H1 (cell line): ENCODE results near the gene SPOCK1. TPM values are rescaled to one million over a fixed set of nuclear protein-coding genes. Genes with fewer than 3 reads are reported as not detected.

Source experiments
- CTCF ChIA-PET: fragments of 300-600 bp; sonication (Branson Sonifier 250); formaldehyde crosslinking; loops from one replicate; lab custom pipeline; 2021; ENCODE audit not compliant: partially characterized antibody; lab: Charles Lee
- POLR2A ChIA-PET: fragments of 300-600 bp; sonication (Branson Sonifier 250); formaldehyde crosslinking; loops from one replicate; lab custom pipeline; 2021; ENCODE audit warnings: inconsistent platforms; ENCODE audit not compliant: partially characterized antibody; lab: Charles Lee
- DNase-seq, 2 experiments: peaks; one replicate each; pipeline versions ENCODE4 v3.0.0 to v3.0.0-alpha.2; 2010 to 2022; ENCODE audit warnings: low spot score in 2 of 2, low read depth in 1 of 2, mixed read lengths in 1 of 2
- FAIRE-seq: peaks from 2 replicates; lab custom pipeline; 2011; peaks lifted over from hg19 to GRCh38; lab: Jason Lieb, UNC
- H2AFZ ChIP-seq: 2 replicates; pipeline ENCODE4 v1.8.1; 2012; ENCODE audit warnings: low read length, inconsistent platforms
- H2AK5ac ChIP-seq: 2 replicates; pipeline ENCODE4 v1.6.1; 2013; ENCODE audit warnings: low read depth, low read length
- H2BK120ac ChIP-seq: replicated peaks from 2 replicates; pipeline ENCODE3; 2013; ENCODE audit warnings: low read depth, low read length, inconsistent platforms
- H2BK12ac ChIP-seq: 2 replicates; pipeline ENCODE4 v1.6.1; 2013; ENCODE audit warnings: low read depth, low read length
- H2BK15ac ChIP-seq: 2 replicates; pipeline ENCODE4 v1.6.1; 2013; ENCODE audit warnings: low read length
- H2BK20ac ChIP-seq: 2 replicates; pipeline ENCODE4 v1.6.1; 2013; ENCODE audit warnings: low read length
- H2BK5ac ChIP-seq: 2 replicates; pipeline ENCODE4 v1.6.1; 2013; ENCODE audit warnings: low read depth, low read length
- H3K14ac ChIP-seq: 2 replicates; pipeline ENCODE4 v1.6.1; 2013; ENCODE audit warnings: inconsistent platforms; ENCODE audit not compliant: insufficient read length
- H3K18ac ChIP-seq: 2 replicates; pipeline ENCODE4 v1.6.1; 2013; ENCODE audit warnings: low read length; ENCODE audit errors: extremely low read depth
- H3K23ac ChIP-seq: 2 replicates; pipeline ENCODE4 v1.6.1; 2013; ENCODE audit warnings: inconsistent platforms; ENCODE audit not compliant: insufficient read length
- H3K23me2 ChIP-seq: 2 replicates; pipeline ENCODE4 v1.6.1; 2013; ENCODE audit warnings: low read depth, low read length
- H3K27ac ChIP-seq: 2 replicates; pipeline ENCODE4 v1.6.1; 2011; ENCODE audit warnings: low read depth, low read length, inconsistent platforms
- H3K27me3 ChIP-seq, 4 experiments: replicated peaks in 1 of 4; 1 replicate in 1 of 4; 2 replicates in 3 of 4; pipeline versions ENCODE4 v1.6.1 to v1.8.1; 2011 to 2013; ENCODE audit warnings: low read length in 3 of 4, mild to moderate bottlenecking in 3 of 4, inconsistent platforms in 2 of 4, mixed read lengths in 2 of 4, moderate library complexity in 1 of 4; ENCODE audit not compliant: control insufficient read depth in 3 of 4, insufficient read depth in 3 of 4; ENCODE audit errors: extremely low read depth in 1 of 4
- H3K36me3 ChIP-seq, 4 experiments: 2 replicates each; pipeline versions ENCODE4 v1.6.1 to v1.8.1; 2011 to 2013; ENCODE audit warnings: mild to moderate bottlenecking in 4 of 4, low read length in 3 of 4, moderate library complexity in 2 of 4, control low read depth in 1 of 4, inconsistent platforms in 1 of 4; ENCODE audit not compliant: insufficient read depth in 4 of 4, control insufficient read depth in 2 of 4
- H3K4ac ChIP-seq: replicated peaks from 2 replicates; pipeline ENCODE3; 2013; ENCODE audit warnings: low read length, low read depth, mixed read lengths, inconsistent platforms; ENCODE audit not compliant: insufficient read length
- H3K4me1 ChIP-seq, 4 experiments: replicated peaks in 1 of 4; 1 replicate in 1 of 4; 2 replicates in 3 of 4; pipeline versions ENCODE4 v1.6.1 to v1.8.1; 2011 to 2013; ENCODE audit warnings: low read length in 3 of 4, inconsistent platforms in 2 of 4, mixed read lengths in 1 of 4; ENCODE audit not compliant: insufficient read depth in 4 of 4, control insufficient read depth in 3 of 4
- H3K4me2 ChIP-seq, 2 experiments: 2 replicates each; pipeline versions ENCODE4 v1.6.1 to v1.8.1; 2011 to 2013; ENCODE audit warnings: low read depth in 2 of 2, low read length in 2 of 2, control low read depth in 1 of 2, inconsistent platforms in 1 of 2, mild to moderate bottlenecking in 1 of 2; ENCODE audit not compliant: insufficient read depth in 1 of 2
- H3K4me3 ChIP-seq, 4 experiments: fragments of 200-600, 300-600 bp in 1 of 4; sonication (generic), shearing (Covaris generic), sonication (Bioruptor Twin) in 1 of 4; 2 replicates each; pipeline versions ENCODE4 v1.5.1 to v1.8.1; 2011 to 2016; ENCODE audit warnings: low read length in 4 of 4, low read depth in 3 of 4, control low read depth in 2 of 4, inconsistent platforms in 2 of 4, mild to moderate bottlenecking in 2 of 4, mixed read lengths in 1 of 4, moderate library complexity in 1 of 4; ENCODE audit not compliant: insufficient read depth in 2 of 4; ENCODE audit errors: extremely low read depth in 1 of 4
- H3K56ac ChIP-seq: replicated peaks from 2 replicates; pipeline ENCODE3; 2013; ENCODE audit warnings: low read depth, mild to moderate bottlenecking, mixed read lengths, low read length, inconsistent platforms; ENCODE audit not compliant: insufficient read length
- H3K79me1 ChIP-seq: 2 replicates; pipeline ENCODE4 v1.6.1; 2013; ENCODE audit warnings: low read depth, low read length, control low read depth
- H3K79me2 ChIP-seq, 2 experiments: 2 replicates each; pipeline versions ENCODE4 v1.6.1 to v1.8.1; 2012 to 2013; ENCODE audit warnings: low read length in 2 of 2, mild to moderate bottlenecking in 2 of 2, inconsistent platforms in 1 of 2; ENCODE audit not compliant: insufficient read depth in 2 of 2, control insufficient read depth in 1 of 2
- H3K9ac ChIP-seq, 4 experiments: replicated peaks in 1 of 4; 1 replicate in 1 of 4; 2 replicates in 3 of 4; pipeline versions ENCODE4 v1.6.1 to v1.8.1; 2011 to 2013; ENCODE audit warnings: low read depth in 3 of 4, low read length in 3 of 4, control low read depth in 2 of 4, mild to moderate bottlenecking in 2 of 4, moderate library complexity in 2 of 4, inconsistent platforms in 1 of 4; ENCODE audit errors: extremely low read depth in 1 of 4
- H3K9me3 ChIP-seq, 2 experiments: 2 replicates each; pipeline versions ENCODE4 v1.6.1 to v1.8.1; 2012 to 2013; ENCODE audit warnings: mild to moderate bottlenecking in 2 of 2, moderate library complexity in 2 of 2, control low read depth in 1 of 2, inconsistent platforms in 1 of 2, low read depth in 1 of 2, low read length in 1 of 2, mixed read lengths in 1 of 2; ENCODE audit not compliant: insufficient read depth in 2 of 2
- H4K20me1 ChIP-seq, 2 experiments: replicated peaks in 1 of 2; 2 replicates each; pipeline versions ENCODE3 to v1.8.1; 2011 to 2013; ENCODE audit warnings: inconsistent platforms in 2 of 2, low read length in 2 of 2, mild to moderate bottlenecking in 1 of 2; ENCODE audit not compliant: insufficient read depth in 2 of 2, control insufficient read depth in 1 of 2
- H4K5ac ChIP-seq: 2 replicates; pipeline ENCODE4 v1.6.1; 2013; ENCODE audit warnings: low read length, low read depth, mixed read lengths, inconsistent platforms; ENCODE audit not compliant: insufficient read length
- H4K8ac ChIP-seq: 2 replicates; pipeline ENCODE4 v1.8.0; 2013; ENCODE audit warnings: mild to moderate bottlenecking, moderate library complexity, low read length, inconsistent platforms; ENCODE audit not compliant: insufficient read depth; ENCODE audit errors: extremely low read depth
- H4K91ac ChIP-seq: replicated peaks from 2 replicates; pipeline ENCODE3; 2013; ENCODE audit warnings: low read length, mixed read lengths, inconsistent platforms; ENCODE audit not compliant: insufficient read length
- BRCA1 ChIP-seq: IDR thresholded peaks from 2 replicates; pipeline ENCODE4 v1.6.1; 2012; ENCODE audit warnings: low read depth, low read length, improper control_type of control experiment
- GTF2F1 ChIP-seq: IDR thresholded peaks from 2 replicates; pipeline ENCODE4 v1.6.1; 2012; ENCODE audit warnings: low read depth, low read length, improper control_type of control experiment, borderline replicate concordance
- JUND ChIP-seq: IDR thresholded peaks from 2 replicates; pipeline ENCODE4 v1.6.1; 2011; ENCODE audit warnings: mild to moderate bottlenecking, improper control_type of control experiment, low read length
- SIRT6 ChIP-seq: IDR thresholded peaks from one replicate; pipeline ENCODE4 v1.7.1; 2012; ENCODE audit warnings: low read length, inconsistent platforms
- ZNF274 ChIP-seq: IDR thresholded peaks from 2 replicates; pipeline ENCODE4 v1.7.0; 2012; ENCODE audit warnings: low read length, borderline replicate concordance; ENCODE audit errors: extremely low read depth
- WGBS, 2 experiments: shearing (Covaris generic) in 1 of 2; methylation state at CpG; one replicate each; pipeline versions ENCODE4 v1.1.6 to v1.1.7; 2013 to 2015; ENCODE audit warnings: low lambda C conversion rate in 2 of 2, mixed read lengths in 2 of 2, inconsistent platforms in 1 of 2, low coverage in 1 of 2, missing lambda C conversion rate in 1 of 2; ENCODE audit not compliant: insufficient replicate concordance in 2 of 2, insufficient coverage in 1 of 2, insufficient read length in 1 of 2; ENCODE audit errors: extremely low coverage in 1 of 2, missing lambda C conversion rate in 1 of 2; 5-methylcytosine and 5-hydroxymethylcytosine counted together
- polyA plus RNA-seq, 7 experiments: library from polyadenylated mRNA; depleted of rRNA in 3 of 7; stranded (reverse) in 5 of 7; unstranded in 2 of 7; fragments of >200 nt in 5 of 7; fragments of 200-250 nt in 2 of 7; gene quantifications; 1 replicate in 5 of 7; 2 replicates in 1 of 7; 4 replicates in 1 of 7; pipeline versions ENCODE4 v1.2.1 to v1.2.3, GENCODE V29; 2011 to 2013; ENCODE audit warnings: missing spikeins in 2 of 7, mixed read lengths in 2 of 7
- total RNA-seq: library from RNA; stranded (reverse); fragmentation: NEBNext Ultra II Directional; extraction: Animal tissue kit (Norgen Biotek cat#: 25700); gene quantifications from 2 replicates; pipeline ENCODE4 v1.2.1, GENCODE V29; 2021

SPOCK1 gene
- total and polyA plus RNA-seq, 2 of the 8 experiments (the other 6 are each of a cell fraction or from before 2014, with no cell fraction given): 6.9 to 18.1 TPM

GRCh38 chr5:137054335-137054734 lies 444.8 kb downstream of the SPOCK1 start:
- Histone ChIP-seq H2AFZ (no peak overlapping the region), H3K4me3 (no peak overlapping the region), H4K5ac (no peak overlapping the region), H2BK5ac (no peak overlapping the region), H3K36me3 (no peaks in the 10 kb centered on the region), H3K27ac (no peak overlapping the region), H3K18ac (no peak overlapping the region), H4K91ac (no peak overlapping the region), H3K23me2 (no peaks in the 10 kb centered on the region), H2BK20ac (no peak overlapping the region), H3K23ac (no peak overlapping the region), H2AK5ac (no peak overlapping the region), H3K14ac (no peak overlapping the region), H3K9me3 (no peaks in the 10 kb centered on the region), H3K4me2 (no peak overlapping the region), H3K79me2 (no peaks in the 10 kb centered on the region), H2BK12ac (no peak overlapping the region), H3K79me1 (no peaks in the 10 kb centered on the region), H3K27me3 (no peaks in the 10 kb centered on the region), H4K20me1 (no peaks in the 10 kb centered on the region), H3K56ac (no peak overlapping the region), H3K4me1 (no peaks in the 10 kb centered on the region), H2BK15ac (no peak overlapping the region), H3K4ac (no peak overlapping the region), H3K9ac (no peak overlapping the region), H2BK120ac (no peak overlapping the region), H4K8ac (no peak overlapping the region)
- WGBS, 2 experiments: 100% methylated on average over 1 of the region's 1 CpG; no CpG with 5 or more reads in 1 of the 2 experiments
- no peak for DNase-seq
- ChIA-PET POLR2A (no interaction called here), CTCF (interaction anchor here (1.0 to 4.8 kb wide), 5 partner anchors 17 to 588 kb away, joined by 4 to 22 read pairs (median 12); no protein-coding TSS in a partner anchor)
- FAIRE-seq: no peak
- no peak for TF ChIP-seq ZNF274
- TF ChIP-seq BRCA1: no peak
- no peak for TF ChIP-seq GTF2F1
- TF ChIP-seq JUND: no peak
- TF ChIP-seq SIRT6: no peak
